ENCODE results near the gene PKN1.

The PKN1 gene

GRCh38 chr19:14467816-14468215 lies 34.7 kb downstream of the PKN1 start:
- no peak for DNase-seq

- DNase-seq = no peak
These were observed 37.1 kb downstream of the PKN1 start for GRCh38 chr19:14470031-14470876.

GRCh38 chr19:14471436-14472187 lies 38.5 kb downstream of the PKN1 start:
- no peak for DNase-seq

GRCh38 chr19:14472202-14472938 lies 39.3 kb downstream of the PKN1 start:
- DNase-seq = peak; percentile 81 to 90

- no peak for DNase-seq
These were observed 40.2 kb downstream of the PKN1 start for GRCh38 chr19:14473073-14473977.

- DNase-seq = no peak
These were observed 41.0 kb downstream of the PKN1 start for GRCh38 chr19:14473978-14474578.

GRCh38 chr19:14474827-14475226 lies 41.7 kb downstream of the PKN1 start:
- no peak for DNase-seq

GRCh38 chr19:14475251-14476073 lies 42.4 kb downstream of the PKN1 start, which contains the start of gene PTGER1:
Gene PTGER1, minus strand, starts transcription at chr19:14475354. Its CDS starts 1,034 bp downstream, at chr19:14474320.
- DNase-seq = no peak

- DNase-seq = no peak
These were observed 43.2 kb downstream of the PKN1 start for GRCh38 chr19:14476327-14476672.

- no peak for DNase-seq
These were observed 43.7 kb downstream of the PKN1 start for GRCh38 chr19:14476673-14477401.

- no peak for DNase-seq
These were observed 44.5 kb downstream of the PKN1 start for GRCh38 chr19:14477418-14478112.

GRCh38 chr19:14478113-14478545 lies 45.0 kb downstream of the PKN1 start:
- no peak for DNase-seq

- no peak for DNase-seq
These were observed 46.3 kb downstream of the PKN1 start for GRCh38 chr19:14479309-14479974.

GRCh38 chr19:14479975-14480699 lies 47.0 kb downstream of the PKN1 start:
- peak; percentile 52 to 69 for DNase-seq

- no peak for DNase-seq
These were observed 47.6 kb downstream of the PKN1 start for GRCh38 chr19:14480700-14481079.

- no peak for DNase-seq
These were observed 49.3 kb downstream of the PKN1 start for GRCh38 chr19:14482172-14482941.

GRCh38 chr19:14487370-14488125 lies 54.4 kb downstream of the PKN1 start:
- no peak for DNase-seq

Measured in stimulated activated CD4-positive, alpha-beta T cell treated with anti-CD3 and anti-CD28 coated beads, Interleukin-4, amount 100 ng/mL, for 4 hours (primary cell).